GM19328 (cell line): ENCODE results near the gene LRRN2.
"Not testable (repeated sequence)": the region's sequence is repeated elsewhere in the genome, so short reads cannot be mapped to it uniquely, and the experiment has no call there.

ENCODE experiments used
- ATAC-seq: cut with Tn5 transposase; IDR thresholded peaks from one replicate; pipeline ENCODE4 v1.9.1; 2021; ENCODE audit warnings: mild to moderate bottlenecking, moderate library complexity; ENCODE audit not compliant: unreplicated experiment

The LRRN2 gene

GRCh38 chr1:204685236-204686006 lies at the start of gene LRRN2:
Gene LRRN2, minus strand, starts transcription at chr1:204685738. Its CDS starts 65,746 bp downstream, at chr1:204619992.
- no peak for ATAC-seq

GRCh38 chr1:204735042-204735441 lies 49.5 kb upstream of the LRRN2 start:
- no peak for ATAC-seq

- ATAC-seq: no peak
Measured at GRCh38 chr1:204733869-204734596, 48.5 kb upstream of the LRRN2 start.

GRCh38 chr1:204733289-204733688 lies 47.8 kb upstream of the LRRN2 start:
- no peak for ATAC-seq

- no peak for ATAC-seq
Measured at GRCh38 chr1:204731985-204732575, 46.5 kb upstream of the LRRN2 start.

DNA sequence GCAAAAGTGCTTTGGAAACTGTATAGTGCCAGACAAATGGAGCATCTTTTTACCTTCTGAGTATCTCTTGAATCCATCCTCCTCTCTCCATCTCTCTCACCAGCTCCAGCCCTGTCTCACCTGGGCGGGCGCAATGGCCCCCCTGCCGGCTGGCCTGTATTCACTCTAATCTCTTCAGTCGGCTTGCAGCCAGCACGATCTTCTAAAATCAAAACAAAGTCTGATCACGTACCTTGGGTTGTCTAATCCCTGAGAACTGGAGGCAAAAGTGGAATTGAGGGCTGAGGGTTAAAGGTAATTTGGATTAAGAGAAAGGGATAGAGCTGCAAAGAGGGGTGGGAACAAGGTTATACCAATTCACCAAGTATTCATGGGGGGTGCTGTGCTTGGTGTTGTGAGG lies 46.0 kb upstream of the LRRN2 start:
- ATAC-seq: no peak

GRCh38 chr1:204730826-204731459 lies 45.4 kb upstream of the LRRN2 start:
- no peak for ATAC-seq

DNA sequence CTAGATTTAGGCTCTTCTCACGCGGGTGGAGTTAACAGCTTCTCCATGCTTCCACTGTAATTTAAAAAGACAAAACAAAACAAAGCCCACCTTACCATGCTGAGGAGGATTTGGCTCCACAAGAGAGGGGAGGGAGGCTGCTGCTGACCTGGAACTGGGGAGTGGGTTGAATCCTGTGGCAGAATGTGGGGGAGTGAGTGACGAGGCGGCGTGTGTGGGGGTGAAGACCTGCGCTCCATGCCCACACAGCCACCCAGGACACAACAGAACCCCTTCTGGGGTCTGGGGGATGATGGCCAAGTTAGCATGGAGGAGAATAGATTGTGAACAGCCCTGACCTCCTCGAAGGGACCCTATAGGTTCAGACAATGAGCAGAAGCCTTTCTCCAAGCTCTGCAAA lies 44.0 kb upstream of the LRRN2 start:
- no peak for ATAC-seq

- no peak for ATAC-seq
Measured at GRCh38 chr1:204728456-204728855, 42.9 kb upstream of the LRRN2 start.

DNA sequence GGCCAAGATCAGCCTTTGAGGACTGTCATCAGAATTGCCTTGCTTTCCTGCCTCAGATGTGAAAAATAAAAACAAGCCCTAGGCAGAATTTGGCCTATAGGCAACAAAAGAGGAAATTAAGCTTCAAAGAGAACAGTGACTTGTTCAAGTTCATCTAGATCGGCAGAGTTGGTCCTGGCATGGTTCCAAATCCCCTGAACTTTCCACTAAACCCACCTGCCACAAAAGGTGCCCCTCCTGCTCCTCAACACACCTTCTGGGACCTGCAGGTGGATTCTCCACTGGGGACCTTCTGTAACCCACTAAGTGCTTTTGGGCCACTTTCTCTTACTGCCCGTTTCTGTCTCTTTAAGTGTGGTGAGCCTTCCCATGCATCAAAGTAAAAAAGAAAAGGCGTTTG lies 42.5 kb upstream of the LRRN2 start:
- ATAC-seq: no peak

- ATAC-seq: not testable (repeated sequence)
Measured at GRCh38 chr1:204727438-204727837, 41.9 kb upstream of the LRRN2 start.

- ATAC-seq: no peak
Measured at GRCh38 chr1:204726478-204726877, 40.9 kb upstream of the LRRN2 start.

DNA sequence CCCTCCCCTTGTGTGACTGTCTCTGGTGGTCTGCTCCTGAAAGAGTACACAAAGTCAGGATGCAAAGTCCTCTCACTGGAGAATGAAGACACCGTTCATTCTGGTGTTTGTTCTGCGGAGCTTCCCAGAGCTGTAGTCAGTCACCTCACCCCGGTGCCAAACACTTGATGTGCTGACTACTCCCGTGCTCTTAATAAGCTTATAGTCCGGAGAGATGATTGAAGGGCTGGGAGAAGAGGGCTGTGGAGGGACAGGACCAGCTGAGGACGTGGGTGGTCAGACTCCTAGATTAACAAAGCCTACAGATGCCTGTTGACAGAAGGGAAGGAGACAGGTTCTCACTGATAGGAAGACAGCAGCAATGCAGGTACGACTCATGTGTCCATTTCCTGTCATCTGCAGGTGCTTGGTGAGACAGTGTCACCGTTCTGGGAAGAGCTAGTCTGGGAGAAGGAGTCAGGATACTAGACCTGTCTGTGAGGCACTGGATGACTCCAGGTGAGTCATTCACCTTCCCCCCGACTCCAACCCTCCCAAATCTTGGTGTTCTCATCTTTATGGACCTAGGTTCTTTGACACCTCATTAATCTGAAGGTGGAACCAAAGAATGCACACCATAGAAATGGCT lies 40.4 kb upstream of the LRRN2 start:
- ATAC-seq: no peak

DNA sequence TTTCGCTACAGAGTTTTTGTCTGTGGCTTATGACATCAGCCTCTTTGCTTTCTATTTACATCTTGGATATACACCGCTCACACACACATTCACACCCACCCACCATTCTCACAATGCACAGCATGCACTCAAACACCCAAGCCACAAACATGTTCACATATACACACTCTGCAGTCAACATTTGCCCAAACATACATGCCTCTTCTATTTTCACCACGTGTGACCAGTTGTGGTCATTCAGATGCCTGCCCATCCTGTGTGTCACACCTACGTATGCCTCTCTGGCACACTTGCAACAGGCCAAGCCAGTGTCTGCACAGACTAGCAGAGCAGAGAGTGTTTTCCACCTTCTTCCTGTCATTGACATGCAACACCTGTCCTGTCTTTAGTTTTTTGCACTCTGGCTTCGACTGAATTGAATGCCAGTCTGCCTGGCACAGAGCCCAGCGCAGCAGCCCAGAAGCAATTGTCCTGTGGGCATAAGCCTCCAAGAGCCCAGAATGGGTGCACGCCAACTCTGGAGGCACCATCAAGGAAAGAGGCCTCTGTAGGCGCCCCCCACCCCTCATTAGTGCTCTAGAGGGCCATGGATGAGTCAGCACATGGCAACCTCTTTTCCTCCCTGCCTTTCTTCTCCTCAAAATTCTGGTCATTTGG lies 37.7 kb upstream of the LRRN2 start:
- ATAC-seq: no peak

DNA sequence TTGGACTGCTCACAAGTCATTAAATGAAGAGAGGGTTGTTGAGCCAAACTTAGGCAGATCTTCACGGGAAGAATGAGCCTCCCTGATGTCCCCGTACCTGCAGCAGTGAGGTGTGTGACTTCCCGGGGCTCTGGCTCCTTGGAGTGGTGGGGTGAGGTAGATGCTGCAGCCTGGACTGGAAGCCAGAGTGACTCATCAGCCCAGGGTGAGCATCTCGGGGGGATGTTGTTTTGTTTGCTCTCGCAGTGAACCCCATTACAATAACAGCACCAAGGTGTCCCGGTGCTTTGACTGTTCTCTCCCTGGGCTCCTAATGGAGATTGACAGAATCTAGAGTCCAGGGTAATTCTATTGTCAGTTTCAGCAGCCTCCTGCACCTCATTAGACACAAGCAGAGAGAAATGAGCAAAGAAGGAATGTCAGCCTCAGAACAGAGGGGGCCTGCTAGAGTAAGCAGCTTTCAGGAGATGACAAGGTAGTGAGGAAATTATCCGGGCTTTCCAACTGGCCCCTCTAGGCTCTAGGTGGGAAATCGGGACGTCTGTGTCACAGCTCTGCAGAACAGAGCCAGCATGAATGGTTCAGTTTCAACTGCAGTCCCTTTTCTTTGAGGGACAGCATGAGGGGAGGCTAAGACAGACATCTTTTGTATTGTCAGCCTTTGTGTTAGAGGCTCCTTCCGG lies 36.0 kb upstream of the LRRN2 start:
- no peak for ATAC-seq

DNA sequence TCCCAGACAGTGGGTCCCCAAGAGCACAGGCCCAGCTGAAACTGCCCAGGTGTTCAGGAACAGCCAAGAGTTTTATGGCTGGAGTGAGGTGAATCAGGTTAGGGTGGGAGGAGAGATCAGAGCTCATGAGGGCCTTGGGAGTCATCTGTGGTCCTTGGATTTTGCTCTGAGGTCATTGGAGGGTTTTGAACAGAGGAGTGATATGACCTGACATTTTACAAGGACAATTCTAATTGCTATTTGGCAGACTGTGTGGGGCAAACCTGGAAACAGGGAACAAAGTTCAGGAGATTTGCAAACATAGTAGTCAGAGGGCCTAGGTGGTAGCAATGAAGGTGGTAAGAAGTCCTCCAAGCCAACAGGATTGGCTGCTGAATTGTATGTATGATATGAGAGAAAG lies 31.1 kb upstream of the LRRN2 start:
- no peak for ATAC-seq

- ATAC-seq: no peak
Measured at GRCh38 chr1:204714861-204715511, 29.4 kb upstream of the LRRN2 start.

DNA sequence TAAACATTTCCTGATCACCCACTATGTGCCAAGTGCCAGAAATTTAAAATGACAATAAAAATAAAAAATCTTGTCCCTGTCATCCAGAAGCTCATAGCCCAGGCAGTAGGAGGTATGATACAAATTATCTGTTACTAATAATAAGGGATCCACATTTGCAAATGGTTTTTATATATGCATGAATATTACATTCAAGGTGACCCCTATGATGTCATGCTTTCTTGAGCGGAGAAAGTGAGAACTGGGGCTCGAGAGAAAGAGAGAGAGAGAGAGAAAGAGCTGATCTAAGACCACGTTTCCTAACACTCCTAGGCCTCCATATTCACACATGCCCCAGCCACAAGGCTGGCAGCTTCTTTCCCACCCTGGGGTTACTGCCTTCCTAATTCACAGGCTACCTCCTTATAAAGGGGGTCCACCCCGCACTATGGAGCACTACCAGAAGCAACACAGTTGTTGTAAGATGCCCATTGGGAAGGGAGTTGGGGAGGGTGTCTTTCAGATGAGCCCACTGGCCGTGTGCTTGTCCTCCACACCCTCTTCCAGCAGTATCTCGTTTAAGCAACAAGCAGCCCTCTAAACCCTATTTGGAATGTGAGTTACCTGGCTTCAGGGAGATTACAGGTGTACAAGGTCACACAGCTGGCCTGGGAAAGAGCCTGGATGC lies 28.8 kb upstream of the LRRN2 start:
- ATAC-seq: no peak

DNA sequence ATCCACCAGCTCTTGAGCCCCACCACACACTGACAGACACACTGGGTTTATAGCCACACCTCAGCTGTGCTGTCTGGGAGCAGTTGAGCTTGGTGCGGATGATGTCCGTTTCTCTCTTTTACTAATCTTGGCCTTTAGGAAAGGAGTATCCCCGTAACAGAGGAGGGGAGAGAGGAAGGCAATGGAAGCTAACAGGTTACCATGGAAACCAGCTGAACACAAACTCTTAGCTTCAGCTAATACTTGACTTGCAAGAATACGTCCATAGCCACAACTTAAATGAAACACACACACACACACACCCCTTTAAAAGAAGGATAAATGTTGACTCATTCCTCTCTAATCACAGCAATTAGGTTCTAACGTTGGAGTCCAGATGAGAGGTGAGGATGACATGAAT lies 28.0 kb upstream of the LRRN2 start:
- no peak for ATAC-seq
